GM18499 (cell line): ENCODE results near the gene VPS50.

Experiments
- ATAC-seq: cut with Tn5 transposase; IDR thresholded peaks from one replicate; pipeline ENCODE4 v1.9.1; 2021; ENCODE audit warnings: moderate number of reproducible peaks; ENCODE audit not compliant: insufficient read depth, unreplicated experiment

The VPS50 gene

GRCh38 chr7:93382362-93382761 is 150.2 kb downstream of the VPS50 start:
- no peak for ATAC-seq

DNA sequence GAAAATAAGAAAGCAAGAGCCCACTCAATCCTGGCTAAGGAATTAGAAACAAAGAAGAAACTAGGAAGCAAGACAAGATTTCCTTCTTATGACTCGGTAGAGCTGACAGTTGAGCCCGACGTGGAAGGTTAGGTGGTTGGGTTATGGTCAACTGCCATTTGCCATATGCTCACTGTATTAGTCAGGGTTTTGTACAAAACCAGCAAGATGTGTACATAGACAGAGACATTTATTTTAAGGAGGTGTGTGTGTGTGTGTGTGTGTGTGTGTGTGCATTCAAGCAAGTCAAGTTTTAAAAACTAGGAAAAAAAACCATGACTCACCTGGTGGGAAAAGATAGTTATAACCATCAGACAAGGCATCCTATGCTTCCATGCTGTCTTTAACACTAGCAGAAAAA is 158.5 kb downstream of the VPS50 start:
- no peak for ATAC-seq

DNA sequence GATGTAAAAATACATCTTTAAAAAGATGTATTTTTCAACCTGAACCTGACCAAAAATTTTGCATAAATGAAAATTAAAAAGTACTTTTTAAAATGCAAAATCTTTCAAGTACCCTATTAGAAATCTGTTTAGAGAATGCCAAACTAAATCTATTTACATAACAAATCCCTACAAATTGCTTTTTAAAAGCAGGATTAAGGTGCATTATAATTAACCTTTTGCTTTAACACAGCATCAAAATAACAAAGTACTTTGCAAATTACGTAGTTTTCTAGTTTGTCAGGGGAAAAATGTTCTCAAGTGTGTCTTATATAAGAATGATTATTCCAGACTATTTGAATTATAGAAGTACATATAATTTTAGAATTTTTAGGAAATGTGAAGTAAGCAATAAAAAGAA is 160.8 kb downstream of the VPS50 start:
- no peak for ATAC-seq

GRCh38 chr7:93399642-93400041 is 167.5 kb downstream of the VPS50 start:
- ATAC-seq = no peak

DNA sequence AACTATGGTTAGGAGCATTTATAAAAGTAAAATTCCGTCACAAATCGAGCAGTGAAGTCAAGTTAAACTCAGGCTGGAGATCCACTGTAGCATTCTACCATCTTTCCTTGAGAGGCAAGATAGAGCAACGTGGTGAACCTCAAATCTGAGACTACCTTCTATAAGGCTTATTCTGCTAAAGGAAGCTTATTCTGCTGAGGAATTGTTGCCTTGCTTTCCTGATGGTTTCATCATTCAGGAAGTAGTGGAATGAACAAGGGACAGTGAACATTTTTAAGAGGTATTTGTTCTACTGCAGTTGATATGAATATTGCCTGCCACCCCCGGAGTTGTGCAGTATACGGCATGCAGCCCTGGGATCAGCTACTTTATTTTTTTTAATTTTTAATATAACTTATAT is 170.8 kb downstream of the VPS50 start:
- no peak for ATAC-seq

- ATAC-seq = no peak
These were observed 175.1 kb downstream of the VPS50 start for GRCh38 chr7:93407239-93407638.

- no peak for ATAC-seq
These were observed 177.2 kb downstream of the VPS50 start for GRCh38 chr7:93409324-93409723.
